ENCODE results near the gene TRIM7.

GRCh38 chr5:181166812-181167733 lies 37.9 kb downstream of the TRIM7 start:
- TF ChIP-seq, protein P1, sequence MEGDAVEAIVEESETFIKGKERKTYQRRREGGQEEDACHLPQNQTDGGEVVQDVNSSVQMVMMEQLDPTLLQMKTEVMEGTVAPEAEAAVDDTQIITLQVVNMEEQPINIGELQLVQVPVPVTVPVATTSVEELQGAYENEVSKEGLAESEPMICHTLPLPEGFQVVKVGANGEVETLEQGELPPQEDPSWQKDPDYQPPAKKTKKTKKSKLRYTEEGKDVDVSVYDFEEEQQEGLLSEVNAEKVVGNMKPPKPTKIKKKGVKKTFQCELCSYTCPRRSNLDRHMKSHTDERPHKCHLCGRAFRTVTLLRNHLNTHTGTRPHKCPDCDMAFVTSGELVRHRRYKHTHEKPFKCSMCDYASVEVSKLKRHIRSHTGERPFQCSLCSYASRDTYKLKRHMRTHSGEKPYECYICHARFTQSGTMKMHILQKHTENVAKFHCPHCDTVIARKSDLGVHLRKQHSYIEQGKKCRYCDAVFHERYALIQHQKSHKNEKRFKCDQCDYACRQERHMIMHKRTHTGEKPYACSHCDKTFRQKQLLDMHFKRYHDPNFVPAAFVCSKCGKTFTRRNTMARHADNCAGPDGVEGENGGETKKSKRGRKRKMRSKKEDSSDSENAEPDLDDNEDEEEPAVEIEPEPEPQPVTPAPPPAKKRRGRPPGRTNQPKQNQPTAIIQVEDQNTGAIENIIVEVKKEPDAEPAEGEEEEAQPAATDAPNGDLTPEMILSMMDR (conservative IDR thresholded peaks at IDR 0.05; ENCODE audit: low read depth, low read length), result no peak
- TF ChIP-seq EZH2phosphoT487 (IDR thresholded peaks at IDR 0.05; ENCODE audit: borderline replicate concordance, low read length) (no peak), EZH2 (IDR thresholded peaks at IDR 0.05; ENCODE audit: low read length, unreplicated experiment) (no peak)
